ENCODE data around the gene RPUSD1.

RPUSD1 gene

DNA sequence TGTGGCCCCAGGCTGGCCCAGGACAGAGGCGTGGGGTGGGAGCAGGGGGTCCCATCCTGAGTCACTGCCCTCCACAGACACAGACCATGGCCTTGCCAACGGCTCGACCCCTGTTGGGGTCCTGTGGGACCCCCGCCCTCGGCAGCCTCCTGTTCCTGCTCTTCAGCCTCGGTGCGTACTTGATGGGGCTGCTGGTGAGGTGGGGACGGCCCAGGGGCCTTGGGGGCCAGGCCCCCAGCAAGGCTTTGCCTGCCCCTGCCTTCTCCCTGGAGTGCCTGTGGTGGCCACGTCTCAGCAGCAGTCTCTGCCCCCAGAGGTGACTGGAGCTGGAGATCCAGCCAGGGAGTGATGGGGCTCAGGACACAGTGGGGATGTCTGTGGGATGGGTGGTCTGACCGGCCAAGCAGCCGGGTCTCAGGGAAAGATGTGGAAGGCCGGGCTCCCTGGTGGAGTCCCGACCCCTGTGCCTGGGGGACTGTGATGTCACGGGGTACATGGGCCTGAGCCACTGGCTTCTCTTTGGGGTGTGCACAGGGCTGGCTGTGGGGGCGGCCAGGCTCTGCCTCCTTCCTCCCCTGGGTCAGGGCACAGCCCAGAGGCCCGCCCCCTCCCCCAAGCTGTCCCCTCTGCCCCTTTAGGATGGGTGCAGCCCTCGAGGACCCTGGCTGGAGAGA is 25.4 kb downstream of the RPUSD1 start:
- H3K36me3 Mint-ChIP-seq (ENCODE audit: low read depth) = no peaks in the 10 kb centered on the region
- H3K27ac Mint-ChIP-seq = no peak overlapping the region
- no peaks in the 10 kb centered on the region for H3K9me3 Mint-ChIP-seq
- H3K4me1 Mint-ChIP-seq = peaks cover 4% of the 10 kb centered on the region
- no peaks in the 10 kb centered on the region for H3K27me3 Mint-ChIP-seq (ENCODE audit: low read depth)
- no peak overlapping the region for H3K4me3 Mint-ChIP-seq
- TF ChIP-seq, protein P1, sequence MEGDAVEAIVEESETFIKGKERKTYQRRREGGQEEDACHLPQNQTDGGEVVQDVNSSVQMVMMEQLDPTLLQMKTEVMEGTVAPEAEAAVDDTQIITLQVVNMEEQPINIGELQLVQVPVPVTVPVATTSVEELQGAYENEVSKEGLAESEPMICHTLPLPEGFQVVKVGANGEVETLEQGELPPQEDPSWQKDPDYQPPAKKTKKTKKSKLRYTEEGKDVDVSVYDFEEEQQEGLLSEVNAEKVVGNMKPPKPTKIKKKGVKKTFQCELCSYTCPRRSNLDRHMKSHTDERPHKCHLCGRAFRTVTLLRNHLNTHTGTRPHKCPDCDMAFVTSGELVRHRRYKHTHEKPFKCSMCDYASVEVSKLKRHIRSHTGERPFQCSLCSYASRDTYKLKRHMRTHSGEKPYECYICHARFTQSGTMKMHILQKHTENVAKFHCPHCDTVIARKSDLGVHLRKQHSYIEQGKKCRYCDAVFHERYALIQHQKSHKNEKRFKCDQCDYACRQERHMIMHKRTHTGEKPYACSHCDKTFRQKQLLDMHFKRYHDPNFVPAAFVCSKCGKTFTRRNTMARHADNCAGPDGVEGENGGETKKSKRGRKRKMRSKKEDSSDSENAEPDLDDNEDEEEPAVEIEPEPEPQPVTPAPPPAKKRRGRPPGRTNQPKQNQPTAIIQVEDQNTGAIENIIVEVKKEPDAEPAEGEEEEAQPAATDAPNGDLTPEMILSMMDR (IDR thresholded peaks at IDR 0.05; ENCODE audit: unreplicated experiment in 3 of 3) = no peak

DNA sequence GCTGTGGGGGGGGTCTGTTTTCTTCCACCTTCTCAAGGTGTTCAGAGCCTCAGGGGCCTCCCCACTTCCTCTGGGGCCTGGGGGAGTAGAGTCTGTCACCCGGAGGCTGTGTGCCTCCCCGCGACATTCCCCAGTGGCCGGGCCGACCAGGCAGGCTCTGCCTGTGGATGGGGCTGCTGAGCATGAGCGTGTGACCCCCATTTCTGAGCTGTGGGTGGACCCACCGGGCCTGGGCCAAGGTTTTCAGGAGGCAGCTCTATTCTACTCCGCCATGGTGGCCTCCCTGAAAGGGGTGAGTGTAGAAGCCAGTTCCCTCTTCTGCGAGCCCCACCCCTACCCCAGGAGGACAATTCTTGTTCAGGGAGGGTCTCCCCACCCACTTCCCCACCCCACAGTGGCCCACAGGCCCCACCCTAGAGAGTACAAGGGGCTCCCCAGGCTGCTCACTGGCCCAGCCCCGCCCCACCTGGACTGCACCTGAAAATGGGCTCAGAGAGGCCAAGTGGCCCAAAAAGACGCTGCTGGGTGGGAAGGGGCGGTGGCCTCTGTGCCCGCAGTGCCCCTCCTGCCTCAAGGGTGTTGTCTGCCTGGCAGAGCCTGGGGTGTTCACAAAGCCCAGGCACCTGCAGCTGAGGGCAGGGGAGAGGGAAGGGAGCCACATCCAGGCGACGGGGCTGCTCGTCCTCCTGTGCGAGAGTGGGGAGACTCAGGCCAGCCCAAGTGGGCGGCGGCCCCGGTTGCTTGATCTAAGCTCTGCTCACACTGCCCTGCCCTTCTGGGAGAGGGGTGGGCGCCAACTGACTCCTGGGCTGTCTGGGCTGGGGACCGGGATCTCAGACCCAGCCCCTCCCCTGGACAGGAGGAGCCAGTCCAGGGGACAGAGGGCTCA is 26.3 kb downstream of the RPUSD1 start:
- TF ChIP-seq, protein P1 (IDR thresholded peaks at IDR 0.05; ENCODE audit: unreplicated experiment in 3 of 3) = no peak
- no peaks in the 10 kb centered on the region for H3K27me3 Mint-ChIP-seq (ENCODE audit: low read depth)
- H3K4me1 Mint-ChIP-seq = peaks cover 4% of the 10 kb centered on the region
- H3K27ac Mint-ChIP-seq = no peak overlapping the region
- no peaks in the 10 kb centered on the region for H3K36me3 Mint-ChIP-seq (ENCODE audit: low read depth)
- H3K4me3 Mint-ChIP-seq = no peak overlapping the region
- no peaks in the 10 kb centered on the region for H3K9me3 Mint-ChIP-seq

DNA sequence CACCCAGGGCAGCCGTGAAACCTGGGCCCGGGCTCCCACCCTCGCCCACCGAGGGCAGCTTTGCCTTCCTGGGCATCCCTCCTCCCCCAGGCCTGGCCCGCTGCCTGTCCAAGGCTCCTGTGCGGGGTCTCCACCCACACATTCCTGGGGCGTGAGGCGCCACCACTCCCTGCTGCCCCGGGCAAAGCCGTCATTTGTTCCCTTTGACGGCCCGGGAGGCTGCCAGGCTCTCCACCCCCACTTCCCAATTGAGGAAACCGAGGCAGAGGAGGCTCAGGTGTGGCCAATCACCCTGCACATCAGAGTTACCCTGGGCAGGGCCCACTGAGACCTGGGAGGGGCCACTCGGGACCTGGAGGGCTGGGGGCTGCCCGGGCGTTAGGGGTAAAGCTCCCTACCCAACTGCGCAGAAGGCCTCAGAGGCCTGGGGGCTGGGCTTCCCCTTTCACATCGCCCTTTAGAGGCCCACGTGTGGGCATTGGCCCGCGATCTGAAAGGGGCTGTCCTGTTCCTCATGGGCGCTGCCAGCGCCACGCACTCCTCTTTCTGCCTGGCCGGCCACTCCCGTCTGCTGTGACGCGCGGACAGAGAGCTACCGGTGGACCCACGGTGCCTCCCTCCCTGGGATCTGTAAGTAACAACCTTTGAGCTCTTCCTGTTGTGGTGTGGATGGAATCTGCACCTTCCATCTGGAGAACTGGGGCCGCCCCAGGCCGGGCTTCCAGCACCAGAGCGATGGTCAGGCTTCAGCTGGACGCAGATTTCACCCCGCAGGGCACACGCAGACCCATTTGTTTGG is 27.4 kb downstream of the RPUSD1 start, which contains the start of gene MSLN:
Gene MSLN (plus strand): TSS at position 190 of the 799 bp plus-strand sequence. CDS start 1,947 bp downstream, outside the sequence.
- Mint-ChIP-seq H3K36me3 (ENCODE audit: low read depth) (no peaks in the 10 kb centered on the region), H3K9me3 (peaks cover 3% of the 10 kb centered on the region), H3K4me1 (peaks cover 4% of the 10 kb centered on the region), H3K27me3 (ENCODE audit: low read depth) (no peaks in the 10 kb centered on the region), H3K4me3 (peak within 1 kb of the TSS; percentile 2 to 44 (median 18)), H3K27ac (peak within 1 kb of the TSS in 2 of 3 experiments; percentile 54 to 85)
- TF ChIP-seq, protein P1 (IDR thresholded peaks at IDR 0.05; ENCODE audit: unreplicated experiment in 3 of 3) = no peak

GRCh38 chr16:760065-760464 is 28.1 kb downstream of the RPUSD1 start:
- Mint-ChIP-seq H3K4me3 (no peak overlapping the region), H3K9me3 (peaks cover 3% of the 10 kb centered on the region), H3K27ac (peak overlapping the region in 2 of 3 experiments; percentile 24 to 73), H3K27me3 (ENCODE audit: low read depth) (no peaks in the 10 kb centered on the region), H3K36me3 (ENCODE audit: low read depth) (no peaks in the 10 kb centered on the region), H3K4me1 (peaks cover 4% of the 10 kb centered on the region)
- TF ChIP-seq, protein P1 (IDR thresholded peaks at IDR 0.05; ENCODE audit: unreplicated experiment in 3 of 3) = no peak

DNA sequence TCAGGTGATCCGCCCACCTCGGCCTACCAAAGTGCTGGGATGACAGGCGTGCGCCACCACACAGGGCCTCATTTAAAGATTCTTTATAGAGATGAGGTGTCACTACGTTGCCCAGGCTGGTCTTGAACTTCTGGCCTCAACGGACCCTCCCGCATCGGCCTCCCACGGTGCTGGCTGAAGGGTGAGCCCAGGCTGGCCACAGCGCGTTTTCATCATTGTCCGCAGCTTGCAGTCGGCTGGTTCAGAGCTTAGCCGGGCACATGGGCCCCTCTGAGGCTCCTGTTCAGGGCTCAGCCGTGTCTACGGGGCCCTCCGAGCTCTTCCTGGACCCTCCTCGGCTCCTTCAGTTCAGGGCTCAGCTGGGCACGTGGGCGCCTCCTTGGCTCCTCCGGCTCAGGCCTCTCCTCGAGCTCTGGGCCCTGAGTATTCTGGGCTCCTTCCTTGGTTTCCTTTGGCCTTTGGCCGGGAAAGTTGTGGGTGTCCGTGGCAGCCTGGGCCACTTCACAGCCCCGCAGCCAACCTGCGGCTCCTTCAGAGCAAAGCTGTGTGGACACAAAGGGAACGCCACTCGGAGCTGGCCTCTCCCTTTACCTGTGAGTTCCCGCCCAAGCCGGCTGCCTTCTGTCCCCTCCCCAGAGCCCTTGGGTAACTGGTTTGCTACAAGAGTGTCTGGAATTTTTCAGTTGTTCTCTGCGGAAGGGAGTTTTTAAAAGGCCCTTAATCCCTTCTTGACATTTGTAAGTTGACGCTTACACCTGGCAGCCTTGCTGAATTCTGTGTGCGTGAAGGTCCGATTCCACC is 28.9 kb downstream of the RPUSD1 start:
- Mint-ChIP-seq H3K27ac (peak overlapping the region in 2 of 3 experiments; percentile 24 to 73), H3K4me1 (peaks cover 4% of the 10 kb centered on the region), H3K27me3 (ENCODE audit: low read depth) (no peaks in the 10 kb centered on the region), H3K36me3 (ENCODE audit: low read depth) (no peaks in the 10 kb centered on the region), H3K9me3 (peaks cover 3% of the 10 kb centered on the region), H3K4me3 (no peak overlapping the region)
- TF ChIP-seq, protein P1 (IDR thresholded peaks at IDR 0.05; ENCODE audit: unreplicated experiment in 3 of 3) = no peak

All from nephron (organoid).